Endodermal cell (in vitro differentiated cells): ENCODE results near the gene SNRPD2. TPM values are rescaled to one million over a fixed set of nuclear protein-coding genes. Genes with fewer than 3 reads are reported as not detected.
A peak's percentile ranks its signal among the peaks of the same experiment; 100 is the strongest.
"Not testable (repeated sequence)": the region's sequence is repeated elsewhere in the genome, so short reads cannot be mapped to it uniquely, and the experiment has no call there.

Experiments
- DNase-seq: peaks from one replicate; pipeline ENCODE4 v3.0.0-alpha.2; 2017
- H3K27ac ChIP-seq: 2 replicates; pipeline ENCODE4 v1.5.1; 2013; ENCODE audit warnings: mild to moderate bottlenecking, low read depth, low read length, moderate library complexity
- H3K27me3 ChIP-seq: 2 replicates; pipeline ENCODE4 v1.6.1; 2013; ENCODE audit warnings: mild to moderate bottlenecking, low read length, moderate library complexity; ENCODE audit not compliant: insufficient read depth, control insufficient read depth, poor library complexity, severe bottlenecking
- H3K36me3 ChIP-seq: 2 replicates; pipeline ENCODE4 v1.7.0; 2013; ENCODE audit warnings: mild to moderate bottlenecking, low read length, moderate library complexity; ENCODE audit not compliant: control insufficient read depth, insufficient read depth
- H3K4me1 ChIP-seq: one replicate; pipeline ENCODE4 v1.7.0; 2013; ENCODE audit warnings: low read length; ENCODE audit not compliant: control insufficient read depth, insufficient read depth
- H3K4me3 ChIP-seq: 2 replicates; pipeline ENCODE4 v1.5.1; 2013; ENCODE audit warnings: mild to moderate bottlenecking, low read length, moderate library complexity
- H3K9ac ChIP-seq: 2 replicates; pipeline ENCODE4 v1.6.1; 2013; ENCODE audit warnings: mild to moderate bottlenecking, low read length, moderate library complexity; ENCODE audit not compliant: poor library complexity, severe bottlenecking; ENCODE audit errors: extremely low read depth
- H3K9me3 ChIP-seq: 2 replicates; pipeline ENCODE4 v1.6.1; 2013; ENCODE audit warnings: mild to moderate bottlenecking, low read length, moderate library complexity; ENCODE audit not compliant: control insufficient read depth
- H3K27ac Mint-ChIP-seq: 2 replicates; pipeline ENCODE4 v1.8.0; 2020; ENCODE audit warnings: mixed read lengths
- H3K27me3 Mint-ChIP-seq: 2 replicates; pipeline ENCODE4 v1.8.0; 2021; ENCODE audit warnings: mild to moderate bottlenecking, mixed read lengths; ENCODE audit not compliant: insufficient read depth
- H3K36me3 Mint-ChIP-seq: 2 replicates; pipeline ENCODE4 v1.8.0; 2020; ENCODE audit warnings: low read depth, mixed read lengths
- H3K4me1 Mint-ChIP-seq: 2 replicates; pipeline ENCODE4 v1.8.0; 2020; ENCODE audit warnings: mixed read lengths
- H3K4me3 Mint-ChIP-seq: 2 replicates; pipeline ENCODE4 v1.8.0; 2020; ENCODE audit warnings: mild to moderate bottlenecking, moderate library complexity, mixed read lengths
- H3K9me3 Mint-ChIP-seq: 2 replicates; pipeline ENCODE4 v1.8.0; 2020; ENCODE audit warnings: mild to moderate bottlenecking, mixed read lengths
- CTCF ChIP-seq: fragments of 200-600 bp; sonication (generic); conservative IDR thresholded peaks from 2 replicates; pipeline ENCODE4 v1.5.0; 2021; ENCODE audit warnings: antibody characterized with exemption, mild to moderate bottlenecking
- WGBS, 2 experiments: methylation state at CpG; one replicate each; pipeline versions ENCODE4 v1.1.5 to v1.1.7; 2013; ENCODE audit warnings: missing lambda C conversion rate in 2 of 2, mixed read lengths in 1 of 2; ENCODE audit not compliant: insufficient coverage in 1 of 2, insufficient read length in 1 of 2; 5-methylcytosine and 5-hydroxymethylcytosine counted together
- total RNA-seq, 2 donors: library from RNA; stranded (reverse); fragmentation: NEBNext Ultra II Directional in 1 of 2; extraction: Animal tissue kit (Norgen Biotek cat#: 25700) in 1 of 2; gene quantifications; 2 replicates in 1 of 2; 3 replicates in 1 of 2; pipeline ENCODE4 v1.2.1, GENCODE V29; 2021

The SNRPD2 gene
- total RNA-seq, 2 donors from 2014 or later = 644 to 654 TPM

DNA sequence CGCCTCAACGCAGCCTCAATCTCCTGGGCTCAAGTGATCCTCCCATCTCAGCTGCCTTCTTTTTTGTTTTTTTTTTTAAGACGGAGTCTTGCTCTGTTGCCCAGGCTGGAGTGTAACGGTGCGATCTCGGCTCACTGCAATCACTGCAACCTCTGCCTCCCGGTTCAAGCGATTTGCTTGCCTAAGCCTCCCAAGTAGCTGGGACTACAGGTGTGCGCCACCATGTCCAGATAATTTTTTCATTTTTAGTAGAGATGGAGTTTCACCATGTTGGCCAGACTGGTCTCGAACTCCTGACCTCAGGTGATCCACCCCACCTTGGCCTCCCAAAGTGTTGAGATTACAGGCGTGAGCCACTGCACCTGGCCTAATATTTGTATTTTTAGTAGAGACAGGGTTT lies 28.3 kb upstream of the SNRPD2 start:
- Mint-ChIP-seq H3K36me3 (peaks cover 46% of the 10 kb centered on the region), H3K4me1 (peaks cover 26% of the 10 kb centered on the region)
- not testable (repeated sequence) for H3K4me3 Mint-ChIP-seq, H3K9me3 ChIP-seq, H3K27ac Mint-ChIP-seq, H3K4me3 ChIP-seq, H3K4me1 ChIP-seq, H3K27ac ChIP-seq, H3K27me3 Mint-ChIP-seq, H3K9ac ChIP-seq, H3K9me3 Mint-ChIP-seq, DNase-seq, H3K27me3 ChIP-seq
- H3K36me3 ChIP-seq = peaks cover 40% of the 10 kb centered on the region
- 93 to 94% methylated on average over 8 to 11 of the region's 11 CpGs for WGBS, 2 experiments

- H3K27ac ChIP-seq = peak overlapping the region; percentile 89
- Mint-ChIP-seq H3K27me3 (no peaks in the 10 kb centered on the region), H3K4me3 (peak overlapping the region; percentile 92), H3K36me3 (peaks cover 33% of the 10 kb centered on the region), H3K9me3 (no peaks in the 10 kb centered on the region), H3K4me1 (peaks cover 26% of the 10 kb centered on the region), H3K27ac (peak overlapping the region; percentile 99)
- peak overlapping the region; percentile 77 for H3K4me3 ChIP-seq
- peaks cover 31% of the 10 kb centered on the region for H3K36me3 ChIP-seq
- WGBS, 2 experiments = 59 to 64% methylated on average over 9 to 12 of the region's 12 CpGs
- TF ChIP-seq CTCF = no peak
- peak overlapping the region; percentile 66 for H3K9ac ChIP-seq
- no peak for DNase-seq
- no peaks in the 10 kb centered on the region for H3K9me3 ChIP-seq
- H3K27me3 ChIP-seq = no peaks in the 10 kb centered on the region
- peaks cover 5% of the 10 kb centered on the region for H3K4me1 ChIP-seq
Observed at GRCh38 chr19:45717983-45718650, 26.4 kb upstream of the SNRPD2 start.

GRCh38 chr19:45717131-45717982 lies 25.6 kb upstream of the SNRPD2 start:
- Histone ChIP-seq H3K9ac (peak overlapping the region; percentile 95), H3K4me1 (peaks cover 5% of the 10 kb centered on the region), H3K36me3 (peaks cover 24% of the 10 kb centered on the region), H3K27me3 (no peaks in the 10 kb centered on the region), H3K27ac (peak overlapping the region; percentile 89), H3K9me3 (no peaks in the 10 kb centered on the region), H3K4me3 (peak overlapping the region; percentile 91)
- Mint-ChIP-seq H3K9me3 (no peaks in the 10 kb centered on the region), H3K4me3 (peak overlapping the region; percentile 92), H3K27ac (peak overlapping the region; percentile 99), H3K4me1 (peaks cover 26% of the 10 kb centered on the region), H3K36me3 (peaks cover 32% of the 10 kb centered on the region), H3K27me3 (no peaks in the 10 kb centered on the region)
- TF ChIP-seq CTCF = no peak
- DNase-seq = peak; percentile 100
- WGBS, 2 experiments = 1% methylated on average over 24 to 51 of the region's 51 CpGs
